ENCODE data around the gene SGCA.

The SGCA gene

DNA sequence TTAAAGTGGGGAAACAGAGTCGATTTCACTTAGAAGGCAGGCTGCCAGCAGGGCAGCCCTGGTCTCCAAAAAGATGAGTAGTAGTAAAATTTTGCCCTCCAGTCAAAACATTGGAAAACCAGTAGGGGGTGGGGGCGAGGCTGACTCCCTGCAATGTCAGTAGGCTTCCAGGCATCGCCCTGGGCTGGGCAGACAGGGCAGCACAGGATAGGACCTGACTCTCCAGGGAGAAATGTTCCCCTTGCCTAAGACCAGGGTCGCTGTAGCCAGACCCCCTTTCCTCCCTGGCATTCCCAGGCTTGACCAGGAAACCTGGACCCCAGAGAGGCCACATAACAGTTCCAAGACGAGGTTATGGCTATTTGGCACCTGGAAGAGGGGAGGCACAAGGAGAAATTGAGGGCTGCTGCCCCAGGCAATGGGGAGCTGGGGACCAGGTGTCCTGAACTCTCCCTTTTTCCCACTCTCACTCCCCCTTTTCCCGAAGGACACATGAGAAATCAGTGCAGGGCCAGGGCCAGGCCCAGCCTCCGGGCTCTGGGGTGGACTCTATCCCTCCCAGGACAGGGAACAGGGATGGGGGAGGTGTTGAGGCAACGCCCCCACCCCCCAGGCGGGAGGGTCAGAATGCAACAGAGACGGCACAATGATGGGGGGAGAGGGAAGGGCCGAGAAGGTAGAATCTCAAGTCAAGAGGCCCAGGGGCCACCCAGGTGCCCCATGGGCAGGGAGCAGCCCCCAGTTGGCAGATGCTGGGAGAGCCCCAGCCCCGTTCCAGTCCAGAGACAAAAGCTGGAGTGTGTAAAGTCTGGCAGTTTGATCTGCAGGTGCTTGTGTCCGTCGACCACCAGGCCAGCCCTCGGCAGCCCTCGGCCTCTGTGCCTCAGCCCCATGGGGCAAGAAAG lies 31.3 kb upstream of the SGCA start:
- no peak for DNase-seq (ENCODE audit: low read depth)

DNA sequence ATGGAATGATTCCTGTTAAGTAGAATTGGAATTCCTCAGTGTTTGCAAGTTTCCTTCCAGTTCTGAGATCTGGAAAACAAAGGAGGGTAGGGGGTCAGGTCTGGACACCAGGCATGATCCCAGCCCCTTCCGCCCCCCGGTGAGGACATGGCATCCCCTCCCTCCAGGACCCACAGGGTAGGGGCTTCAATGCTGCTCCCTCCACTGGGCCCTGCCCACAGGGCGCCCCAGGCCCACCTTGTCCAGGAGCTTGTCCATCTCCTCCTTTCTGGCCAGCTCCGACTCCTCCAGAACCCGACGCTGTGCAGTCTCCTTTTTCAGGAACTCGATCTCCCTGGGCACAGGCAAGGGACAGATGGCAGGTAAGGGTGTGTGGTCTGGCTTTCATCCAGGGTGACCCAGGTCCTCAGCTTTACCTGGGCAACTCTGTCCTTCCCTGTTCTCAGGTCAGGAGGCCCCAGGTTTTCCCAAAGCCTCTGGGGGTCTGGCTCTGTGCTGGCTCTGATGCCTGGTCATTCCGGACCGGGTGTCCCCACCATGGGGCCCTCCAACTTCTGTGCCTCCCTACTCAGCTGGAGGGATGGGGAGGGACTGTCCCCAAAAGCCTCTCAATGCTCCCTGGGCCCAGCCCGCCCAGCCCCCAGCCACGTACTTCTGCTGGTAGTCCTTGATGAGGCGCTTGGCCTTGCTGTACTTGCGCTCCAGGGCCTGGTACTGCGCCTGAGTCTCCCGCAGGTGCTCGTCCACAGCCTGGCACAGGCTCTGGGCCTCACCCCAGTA lies 30.3 kb upstream of the SGCA start:
- DNase-seq (ENCODE audit: low read depth), result no peak

DNA sequence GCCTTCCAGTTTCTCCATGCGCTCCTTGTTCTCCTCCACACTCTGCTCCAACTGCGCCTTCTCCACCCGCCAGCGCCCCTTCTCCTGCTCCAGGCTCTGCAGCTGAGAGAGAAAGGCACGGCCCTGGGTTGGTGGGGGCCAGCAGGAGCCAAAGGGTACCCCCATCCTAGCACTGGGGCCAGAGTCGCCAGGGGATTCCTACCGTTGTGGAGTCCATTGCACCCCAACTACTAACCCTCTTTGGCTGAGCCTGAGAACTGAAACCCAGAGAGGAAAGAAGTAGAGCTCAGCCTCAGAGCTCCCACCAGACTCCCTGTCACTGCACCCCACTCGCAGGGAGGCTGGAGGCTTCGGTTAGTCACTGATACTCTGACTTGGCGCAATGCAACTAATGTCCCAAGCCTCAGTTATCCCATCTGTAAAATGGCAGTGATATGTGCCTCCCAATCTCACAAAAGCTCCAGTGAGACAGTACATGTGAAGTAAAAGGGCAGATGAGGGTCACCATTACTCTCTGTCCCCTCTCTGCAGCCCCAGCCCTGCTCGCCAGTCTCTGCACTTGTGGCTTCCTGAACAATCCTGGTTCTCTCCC lies 29.6 kb upstream of the SGCA start:
- DNase-seq (ENCODE audit: low read depth), result no peak

DNA sequence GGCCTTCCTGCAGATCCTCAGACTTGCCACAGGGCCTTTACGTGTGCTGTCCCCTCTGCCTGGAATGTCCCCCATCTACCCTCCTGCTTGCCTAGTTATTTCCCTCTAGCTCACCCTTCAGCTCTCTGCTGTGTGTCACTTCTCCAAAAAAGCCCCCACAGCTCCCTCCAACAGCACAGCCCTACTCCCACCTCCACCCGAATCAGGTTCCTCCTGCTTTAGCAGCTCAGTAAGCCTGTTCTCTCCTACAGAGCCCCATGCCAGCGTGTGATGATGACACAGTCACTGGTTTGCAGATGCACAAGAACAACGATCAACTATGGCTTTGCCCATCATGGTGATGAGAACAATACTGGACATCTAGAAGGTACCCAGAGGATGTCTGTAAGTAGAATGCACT lies 28.8 kb upstream of the SGCA start:
- no peak for DNase-seq (ENCODE audit: low read depth)

DNA sequence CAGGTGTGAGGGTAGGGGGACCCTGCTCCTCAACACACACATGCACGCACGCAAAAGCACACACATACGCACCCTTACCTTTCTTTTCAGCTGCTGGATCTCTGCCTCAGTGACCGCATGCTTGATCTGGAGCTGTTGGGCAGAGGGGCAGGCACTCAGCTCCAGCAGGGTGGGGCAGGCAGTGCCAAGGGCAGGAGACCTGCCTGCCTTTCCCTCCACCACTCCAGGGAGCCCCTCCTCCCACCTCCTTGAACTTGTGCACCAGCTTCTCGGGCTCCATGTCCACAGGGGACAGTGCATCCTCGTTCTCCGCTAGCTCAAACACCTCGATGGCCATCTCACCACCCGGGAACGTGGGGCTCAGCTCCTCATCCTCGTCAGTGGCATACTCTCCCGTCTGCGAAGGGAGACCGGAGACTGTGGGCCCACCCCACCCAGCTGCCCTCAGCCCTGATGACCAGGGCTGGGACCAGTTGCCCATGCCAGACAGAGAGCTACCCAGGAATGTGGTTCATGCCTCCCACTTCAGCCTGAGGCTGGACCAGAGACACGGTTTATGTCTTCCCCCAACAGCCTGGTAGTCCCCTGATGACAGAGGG lies 26.5 kb upstream of the SGCA start:
- DNase-seq (ENCODE audit: low read depth), result no peak

DNA sequence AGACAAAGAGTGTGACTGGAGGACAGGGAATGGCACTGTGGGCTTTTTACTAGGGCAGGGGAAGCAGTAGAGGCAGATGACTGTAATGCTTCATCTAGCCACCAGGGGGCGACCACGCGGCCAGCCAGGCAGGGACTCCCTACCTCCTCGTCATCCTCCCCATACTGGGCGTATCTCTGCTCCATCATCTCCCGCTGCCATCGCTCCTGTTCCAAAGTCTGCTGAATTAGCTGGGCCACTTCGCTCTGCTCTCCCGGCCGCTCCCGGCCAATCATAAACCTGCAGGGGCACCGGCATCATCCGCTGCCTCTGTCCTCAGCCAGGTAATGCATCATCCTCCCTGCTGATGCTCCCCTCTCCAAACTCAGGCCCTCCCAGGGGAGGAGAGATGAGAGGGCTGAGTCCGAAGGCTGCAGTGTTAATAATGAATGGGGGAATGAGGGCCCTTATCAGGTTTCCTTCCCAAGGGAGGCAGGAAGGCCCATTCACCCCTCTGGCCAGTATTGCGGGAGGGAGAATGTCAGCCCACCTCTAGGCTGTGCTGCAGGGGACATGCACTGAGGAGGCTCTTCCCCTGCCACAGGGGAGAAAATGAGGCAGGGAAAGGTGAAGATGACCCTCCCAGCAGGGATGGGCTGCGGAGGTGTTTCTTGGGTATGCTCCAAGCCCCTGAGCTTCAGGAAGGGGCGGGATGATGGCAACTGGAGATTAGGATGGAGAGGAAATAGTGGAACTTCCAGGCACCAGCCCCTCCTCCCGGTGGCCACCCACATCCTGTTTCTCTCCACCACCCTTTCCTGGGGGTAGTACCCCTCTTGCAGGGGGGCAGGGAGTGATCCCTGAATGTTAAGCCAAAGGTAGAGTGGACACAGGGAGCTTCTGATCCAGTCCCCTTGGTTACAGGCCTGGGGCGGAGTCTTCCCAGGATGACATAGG lies 25.6 kb upstream of the SGCA start:
- peak; percentile 50 for DNase-seq (ENCODE audit: low read depth)

DNA sequence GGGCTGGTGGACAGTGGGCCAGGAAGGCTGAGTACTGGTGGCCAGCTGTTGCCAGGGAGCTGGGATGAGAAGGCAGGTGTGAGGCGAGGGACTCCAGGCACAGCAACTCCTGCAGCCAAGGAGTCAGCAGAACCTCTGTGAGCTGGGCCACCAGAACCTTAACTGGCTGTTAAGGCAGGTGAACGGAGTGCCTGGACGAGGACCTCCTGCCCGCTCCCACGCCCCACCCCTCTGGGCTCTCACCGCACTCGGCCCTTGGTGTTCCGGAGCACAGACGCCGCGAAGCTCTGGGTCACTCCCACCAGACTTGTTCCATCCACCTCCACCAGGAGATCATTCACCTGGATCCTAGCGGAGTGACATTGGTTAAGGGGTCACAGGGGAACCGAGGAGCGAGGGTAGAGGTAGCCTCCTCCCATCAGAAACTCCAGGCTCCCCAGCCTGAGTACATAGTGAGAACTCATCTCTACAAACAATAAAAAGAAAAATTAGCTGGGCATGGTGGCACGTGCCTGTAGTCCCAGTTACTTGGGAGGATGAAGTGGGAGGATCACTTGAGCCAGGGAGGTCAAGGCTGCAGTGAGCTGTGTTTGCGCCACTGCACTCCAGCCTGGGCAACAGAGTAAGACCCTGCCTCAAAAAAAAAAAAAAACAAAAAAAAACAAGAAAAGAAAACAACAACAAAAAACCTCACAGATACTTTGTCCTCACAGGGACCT lies 24.6 kb upstream of the SGCA start:
- no peak for DNase-seq (ENCODE audit: low read depth)

DNA sequence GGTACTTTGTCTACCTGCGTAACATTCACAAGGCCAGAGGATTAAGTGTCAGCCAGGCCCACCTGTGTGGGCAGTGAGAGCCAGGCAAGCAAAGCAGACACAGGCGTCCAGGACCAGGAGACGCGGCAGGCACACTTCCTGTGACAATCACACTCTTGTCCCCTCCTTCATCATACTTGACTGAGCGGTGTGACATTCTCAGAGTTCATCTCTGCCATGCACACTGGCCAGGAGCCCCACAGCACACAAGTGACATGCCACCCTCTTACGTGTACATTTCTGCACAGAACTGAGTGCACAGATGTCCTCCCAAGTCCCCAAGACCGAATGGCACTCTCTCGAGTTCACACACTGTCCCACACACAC lies 24.1 kb upstream of the SGCA start:
- DNase-seq (ENCODE audit: low read depth), result no peak

DNA sequence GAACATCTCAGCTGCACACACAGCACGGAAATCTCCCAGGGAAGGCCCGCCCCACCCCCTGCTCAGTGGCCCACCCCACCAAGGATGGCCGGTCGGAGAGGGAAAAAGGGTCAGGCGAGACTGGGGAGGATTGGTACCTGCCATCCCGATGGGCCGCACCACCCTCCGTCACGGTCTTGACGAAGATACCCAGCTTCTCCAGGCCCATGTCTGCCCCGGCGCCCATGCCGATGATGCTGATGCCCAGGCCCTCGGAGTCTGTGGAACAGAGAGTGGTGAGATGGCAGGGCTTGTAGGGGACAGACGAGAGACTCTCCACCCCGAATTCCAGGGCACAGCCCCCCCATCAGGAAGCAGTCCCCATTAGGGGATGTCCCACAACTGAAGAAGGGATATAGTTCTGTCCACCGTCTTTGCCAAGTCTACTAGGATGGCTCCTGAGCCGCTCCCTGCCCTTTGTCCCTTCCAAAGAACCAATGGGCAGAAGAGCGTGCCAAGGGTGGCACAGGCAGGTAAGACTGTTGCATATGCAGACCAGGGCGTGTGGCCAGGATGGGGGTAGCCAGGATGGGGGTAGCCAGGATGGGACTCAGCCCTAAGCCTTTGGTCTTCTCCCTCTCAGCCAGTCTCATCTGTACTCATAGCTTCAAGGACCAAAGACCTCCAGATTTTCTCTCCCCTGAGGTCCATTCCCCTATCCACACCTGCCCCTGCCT lies 22.2 kb upstream of the SGCA start:
- DNase-seq (ENCODE audit: low read depth), result no peak

DNA sequence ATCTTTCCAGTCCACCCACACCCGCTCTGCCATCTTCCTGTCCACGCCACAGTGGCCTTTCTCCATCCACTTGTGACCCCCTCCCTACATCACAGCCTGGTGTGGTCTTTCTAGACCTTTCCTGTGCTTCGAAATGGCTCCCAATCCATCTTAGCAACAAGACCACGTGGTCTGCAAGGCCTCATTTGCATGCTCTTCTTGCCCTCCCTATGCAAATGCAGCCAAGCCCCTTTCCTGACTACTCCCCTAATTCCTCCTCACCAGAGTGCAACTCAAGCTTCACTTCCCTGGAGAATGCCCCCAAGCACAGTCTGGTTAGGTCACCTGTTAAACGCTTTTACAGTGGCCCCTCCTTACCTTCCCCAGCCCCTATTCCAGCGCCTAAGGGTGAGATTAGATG lies 21.4 kb upstream of the SGCA start:
- no peak for DNase-seq (ENCODE audit: low read depth)

DNA sequence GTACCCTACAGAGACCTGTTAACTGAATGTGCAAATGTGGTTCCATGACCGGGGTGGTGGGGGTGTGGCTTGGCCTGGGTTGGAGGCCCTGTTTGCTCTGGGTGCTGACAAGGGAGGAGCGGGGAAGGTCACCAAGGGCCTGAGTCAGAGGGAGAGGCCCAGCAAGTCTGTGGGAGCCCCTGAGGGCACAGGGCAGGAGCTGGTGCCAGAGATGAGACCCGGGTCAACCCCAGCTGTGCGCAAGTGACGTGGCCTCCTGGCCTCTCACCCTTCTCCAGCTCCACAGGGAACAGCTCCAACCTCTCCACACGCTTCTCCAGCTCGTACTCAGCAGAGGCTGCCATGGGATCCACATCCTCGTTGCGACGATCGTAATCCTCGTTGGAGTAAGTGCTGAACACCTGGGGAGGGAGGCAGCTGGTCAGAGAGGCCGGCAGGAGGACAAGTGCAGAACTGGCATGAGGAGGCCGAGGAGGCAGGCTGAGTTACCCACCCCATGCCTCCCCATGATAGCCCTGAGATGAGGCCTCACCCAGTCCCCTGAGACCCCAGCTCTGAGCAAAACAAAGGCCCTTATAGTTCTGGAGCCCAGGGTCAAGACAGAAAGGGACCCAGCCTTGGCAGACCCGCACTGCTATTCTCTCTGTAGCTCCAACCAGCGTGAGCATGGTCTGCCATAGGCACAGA lies 20.8 kb upstream of the SGCA start:
- DNase-seq (ENCODE audit: low read depth), result no peak

DNA sequence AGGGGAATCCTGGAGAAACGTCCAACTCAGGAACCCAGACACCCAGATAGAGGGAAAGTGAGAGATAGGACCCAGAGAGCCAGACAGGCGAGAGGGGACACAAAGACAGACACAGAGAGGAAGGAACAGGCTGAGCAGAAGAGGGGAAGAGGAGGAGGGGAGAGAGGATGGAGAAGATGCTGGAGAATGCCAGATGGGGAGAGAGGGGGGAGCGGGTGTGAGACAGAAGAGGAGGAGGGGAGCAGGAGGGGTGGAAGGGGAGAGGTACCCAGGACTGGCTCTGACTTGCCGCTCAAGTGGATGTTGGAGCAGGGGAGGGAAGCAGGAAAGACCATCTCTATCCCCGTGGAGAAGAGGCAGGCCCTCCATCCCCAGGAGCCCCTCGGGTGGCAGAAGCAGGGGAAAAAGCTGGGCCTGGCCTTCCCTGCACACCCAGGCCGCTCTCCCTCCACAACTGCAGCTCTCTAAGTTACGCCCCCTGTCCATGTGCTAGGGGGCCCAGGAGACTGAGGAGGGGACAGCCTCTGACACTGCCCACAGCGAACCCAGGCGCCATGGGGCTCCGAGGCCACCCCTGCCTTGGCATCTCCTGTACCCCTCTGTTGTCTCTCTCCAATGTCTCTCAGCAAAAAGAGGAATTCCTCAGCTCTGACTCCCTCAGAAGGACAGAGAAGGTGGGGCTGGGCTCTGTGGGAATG lies 20.1 kb upstream of the SGCA start:
- DNase-seq (ENCODE audit: low read depth), result no peak

DNA sequence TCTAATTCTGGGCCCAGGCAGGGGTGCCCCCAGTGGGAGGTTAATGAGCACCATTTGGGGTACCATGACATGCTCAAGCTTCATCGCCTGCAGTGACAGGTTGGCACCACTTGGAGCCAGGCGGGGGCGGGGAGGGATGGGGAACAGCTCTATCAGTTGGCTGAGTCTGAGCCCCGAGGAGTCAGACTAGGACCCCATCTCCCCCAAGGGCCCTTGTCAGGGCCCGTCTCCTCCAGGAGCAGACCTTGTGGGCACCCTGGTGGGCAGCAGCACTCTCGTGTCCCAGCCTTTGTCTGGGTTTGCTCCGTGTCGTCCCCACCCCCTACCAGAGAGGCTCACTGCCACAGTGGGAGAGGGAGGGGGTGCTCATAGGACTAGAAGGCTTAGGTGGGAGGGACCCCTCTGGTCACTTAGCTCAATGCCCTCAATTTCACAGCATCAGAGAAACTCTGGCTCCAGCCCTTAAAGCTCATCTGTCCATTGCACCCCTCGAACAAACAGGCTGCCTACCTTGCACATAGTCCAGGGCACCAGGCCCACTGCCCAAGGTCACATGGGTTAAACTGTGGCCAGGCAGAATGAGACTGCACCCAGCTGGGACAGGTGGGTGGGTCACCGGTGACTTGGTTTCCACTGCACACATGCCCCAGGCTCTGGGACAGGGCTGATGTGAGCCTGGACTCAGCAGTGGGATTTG lies 19.4 kb upstream of the SGCA start:
- DNase-seq (ENCODE audit: low read depth), result no peak

DNA sequence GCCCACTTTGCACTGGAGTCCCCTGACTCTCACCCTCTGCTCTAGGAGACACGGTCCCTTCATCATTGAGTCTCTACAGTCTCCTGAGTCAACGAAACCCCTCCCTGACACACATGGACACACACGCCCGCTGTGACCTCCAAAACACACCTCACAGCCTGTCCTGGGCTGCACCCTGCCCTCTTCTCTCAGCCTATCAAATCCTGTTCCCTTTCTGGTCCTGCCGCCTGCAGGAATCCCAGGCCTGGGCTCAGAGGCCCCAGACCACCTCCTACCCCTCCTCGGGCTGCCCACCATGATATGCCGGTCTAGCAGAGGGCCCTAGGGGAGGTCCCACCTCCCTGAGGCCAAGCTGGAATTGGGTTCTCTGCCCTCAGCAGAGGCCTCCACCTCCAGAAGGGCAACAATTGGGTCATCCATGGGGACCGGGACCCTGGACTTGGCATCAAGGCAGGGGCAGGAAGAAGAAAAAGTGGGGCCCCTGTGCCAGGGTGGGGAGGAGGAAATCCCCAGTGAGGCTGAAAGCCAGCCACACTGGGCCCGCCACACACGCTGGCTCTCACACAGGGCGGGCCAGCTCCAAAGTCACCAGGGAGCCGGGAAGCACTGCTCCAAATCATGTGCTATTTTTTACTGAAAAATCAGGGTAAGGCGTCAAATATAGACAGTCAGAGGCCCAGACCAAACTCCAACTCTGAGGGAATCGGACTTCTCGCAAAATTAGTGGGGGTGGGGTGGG lies 18.7 kb upstream of the SGCA start:
- no peak for DNase-seq (ENCODE audit: low read depth)

DNA sequence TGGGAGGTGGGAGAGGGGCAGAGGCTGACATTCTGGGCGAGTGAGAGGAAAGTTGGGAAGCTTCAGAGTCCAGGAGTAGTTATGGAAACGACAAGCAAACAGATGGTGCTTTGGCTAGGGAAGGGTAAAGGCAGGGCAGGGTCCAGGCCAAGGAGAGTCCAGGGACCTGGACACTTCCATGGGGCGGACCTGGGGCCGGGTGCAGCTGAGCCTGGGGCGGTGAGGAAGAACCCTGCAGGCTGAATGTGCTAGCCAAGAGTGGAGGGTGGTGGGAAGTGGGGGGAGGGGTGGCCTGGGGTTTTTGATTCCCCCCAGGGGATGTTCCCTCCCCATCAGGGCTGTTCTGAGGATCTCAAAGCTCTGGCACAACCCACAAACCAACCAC lies 18.0 kb upstream of the SGCA start:
- no peak for DNase-seq (ENCODE audit: low read depth)

DNA sequence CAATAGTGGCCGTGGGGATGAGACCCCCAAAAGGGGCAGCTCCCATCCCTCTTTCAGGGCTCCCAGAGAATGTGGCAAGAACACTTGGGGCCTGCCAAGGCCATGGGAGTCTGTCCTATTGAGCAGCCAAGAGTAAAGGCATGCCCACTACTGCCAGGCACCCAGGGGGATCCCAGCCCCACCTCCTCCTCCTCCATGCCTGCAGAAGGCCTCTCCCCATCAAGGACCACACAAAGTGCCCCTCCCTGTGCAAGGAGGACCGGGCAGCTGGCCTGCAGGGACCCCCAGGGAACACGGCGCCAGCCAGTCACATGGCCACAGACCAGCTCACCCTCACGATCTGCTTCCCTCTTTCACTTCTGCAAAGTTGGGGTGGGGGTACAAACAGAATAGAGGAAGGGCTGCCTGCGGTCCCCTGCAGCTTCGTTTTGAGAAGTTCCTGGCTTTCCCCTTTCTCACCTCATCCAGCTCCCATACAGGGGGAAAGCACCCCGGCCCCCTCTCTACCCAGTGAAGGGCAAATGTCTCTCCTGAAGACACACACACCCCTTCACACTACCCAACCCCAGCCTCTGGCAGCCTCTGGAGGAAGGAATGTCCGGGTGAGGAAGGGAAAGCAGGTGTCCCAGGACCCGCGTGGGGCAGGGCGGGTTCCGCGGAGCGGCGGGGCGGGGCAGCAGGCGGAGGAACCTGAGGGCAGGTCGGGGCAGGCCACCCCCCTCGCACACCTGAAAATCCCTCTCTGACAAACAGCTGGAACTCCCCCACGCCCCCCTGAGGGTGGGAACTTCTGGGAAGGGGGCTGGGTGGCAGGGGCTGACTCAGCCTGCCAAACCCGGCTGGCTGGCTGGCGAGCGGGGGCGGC lies 17.3 kb upstream of the SGCA start:
- DNase-seq (ENCODE audit: low read depth), result no peak

DNA sequence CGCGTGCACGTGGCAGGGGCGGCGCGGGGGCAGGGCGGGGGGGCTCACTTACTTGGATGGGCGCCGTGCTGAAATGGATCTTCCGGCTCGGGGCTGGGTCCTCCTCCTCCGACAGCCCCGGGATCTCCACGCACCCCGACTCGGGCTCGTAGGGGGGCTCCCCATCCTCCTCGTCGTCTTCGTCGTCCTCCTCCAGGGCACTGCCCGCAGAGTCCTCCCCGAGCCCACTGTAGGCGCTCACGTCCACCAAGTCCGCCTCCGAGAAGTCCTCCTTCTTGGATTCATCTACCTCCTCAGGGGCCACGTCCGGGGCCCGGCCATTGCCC lies 16.8 kb upstream of the SGCA start:
- no peak for DNase-seq (ENCODE audit: low read depth)
